Pancreas (tissue), 10 donors: ENCODE measurements around the gene SDK1. TPM values are rescaled to one million over a fixed set of nuclear protein-coding genes. Genes with fewer than 3 reads are reported as not detected.

Experiments used
- ATAC-seq, 4 donors: fragments of 200-7000 bp; cut with Tn5 transposase; one replicate each; pipeline versions ENCODE4 v1.8.0 to v1.9.1; 2020; ENCODE audit warnings: mild to moderate bottlenecking in 4 of 4, moderate library complexity in 4 of 4
- DNase-seq, 6 donors: peaks; one replicate each; pipeline ENCODE4 v3.0.0-alpha.2; 2020
- FAIRE-seq: peaks from 2 replicates; lab custom pipeline; 2012; peaks lifted over from hg19 to GRCh38; lab: Jason Lieb, UNC
- H3K27ac ChIP-seq, 4 donors: fragments of 200-600 bp; sonication (generic); 1 replicate in 3 of 4; 2 replicates in 1 of 4; pipeline versions ENCODE4 v1.5.0 to v1.8.0; 2020
- H3K27me3 ChIP-seq, 4 donors: fragments of 200-600 bp; one replicate each; pipeline ENCODE4 v1.8.0; 2021
- H3K36me3 ChIP-seq, 3 donors: fragments of 200-600 bp; sonication (generic) in 1 of 3; one replicate each; pipeline versions ENCODE4 v1.5.0 to v1.8.0; 2020 to 2021
- H3K4me1 ChIP-seq, 3 donors: fragments of 200-600 bp; one replicate each; pipeline ENCODE4 v1.8.0; 2021
- H3K4me3 ChIP-seq, 4 donors: fragments of 200-600 bp; sonication (generic) in 2 of 4; one replicate each; pipeline versions ENCODE4 v1.5.0 to v1.8.0; 2020 to 2021
- H3K9me3 ChIP-seq, 4 donors: fragments of 200-600 bp; one replicate each; pipeline ENCODE4 v1.8.0; 2021
- whole genome bisulfite sequencing, 2 donors: extraction: QIAGEN DNeasy Blood & Tissue Kit; methylation state at CpG; one replicate each; pipeline ENCODE4 v1.1.7; 2013; 5-methylcytosine and 5-hydroxymethylcytosine counted together
- intact Hi-C, 3 donors: fragments of 100-400 bp; cut with DNase I; formaldehyde crosslinking; loops; one replicate each; pipeline versions ENCODE4 v1.11.1 to v1.14.2; 2022
- polyA plus RNA-seq, 2 donors: library from polyadenylated mRNA; stranded (reverse); fragments of 200-250 nt; gene quantifications; one replicate each; pipeline ENCODE4 v1.2.3, GENCODE V29; 2013
- total RNA-seq, 6 donors: library from RNA; stranded (reverse); fragmentation: NEBNext Ultra II Directional in 4 of 6; extraction: Animal tissue kit (Norgen Biotek cat#: 25700) in 4 of 6; gene quantifications; one replicate each; pipeline versions ENCODE4 v1.2.1 to v1.2.4, GENCODE V29; 2021 to 2023
- TF ChIP-seq, protein P1 (sequence below), 4 donors: fragments of 200-600 bp; sonication (generic) in 3 of 4; IDR thresholded peaks; one replicate each; pipeline versions ENCODE4 v1.5.0 to v1.8.0; 2021; ENCODE audit warnings: antibody characterized with exemption in 4 of 4
- donor health status: healthy with polysubstance abuse.
- donor health status: DM: no; HTN: no; CAD: no; lungs with moderate emphysema.
- donor health status: DM: no; HTN: no; CAD: no.
- donor health status: control.
- donor health status: control.
- donor health status: Bipolar disorder and iron deficiency.
- donor health status: DM: yes; HTN: yes; CAD: no.
- donor health status: DM: no; HTN: no; CAD: no.
- donor health status: DM: no; HTN: no; CAD: no.
- donor health status: DM: yes; HTN: yes; CAD: no.

The SDK1 gene
- total and polyA plus RNA-seq, 8 donors = 10.8 to 30.8 (median 19.8) TPM

DNA sequence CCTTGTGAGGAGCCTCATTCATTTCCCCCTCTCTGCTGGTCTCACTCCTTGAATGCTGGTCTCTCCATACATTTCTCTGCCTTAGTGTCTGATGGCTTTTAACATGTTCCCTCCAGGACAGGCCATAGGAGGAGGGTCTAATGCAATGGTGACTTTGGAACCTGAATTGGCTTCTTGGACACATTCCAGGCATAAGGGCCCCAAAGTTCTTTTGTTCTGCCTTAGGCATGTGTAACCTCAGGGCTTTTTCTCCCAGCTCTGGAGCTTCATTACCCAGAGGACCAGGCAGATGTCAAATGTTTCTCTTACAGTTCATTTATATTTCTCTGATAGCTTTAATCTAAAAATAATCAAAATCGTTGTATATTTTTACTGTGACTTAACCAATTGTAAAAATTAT lies 162.6 kb downstream of the SDK1 start:
- H3K4me3 ChIP-seq = no peak overlapping the region
- H3K36me3 ChIP-seq = no peaks in the 10 kb centered on the region
- H3K4me1 ChIP-seq = no peaks in the 10 kb centered on the region
- no peak for DNase-seq
- TF ChIP-seq, protein P1, sequence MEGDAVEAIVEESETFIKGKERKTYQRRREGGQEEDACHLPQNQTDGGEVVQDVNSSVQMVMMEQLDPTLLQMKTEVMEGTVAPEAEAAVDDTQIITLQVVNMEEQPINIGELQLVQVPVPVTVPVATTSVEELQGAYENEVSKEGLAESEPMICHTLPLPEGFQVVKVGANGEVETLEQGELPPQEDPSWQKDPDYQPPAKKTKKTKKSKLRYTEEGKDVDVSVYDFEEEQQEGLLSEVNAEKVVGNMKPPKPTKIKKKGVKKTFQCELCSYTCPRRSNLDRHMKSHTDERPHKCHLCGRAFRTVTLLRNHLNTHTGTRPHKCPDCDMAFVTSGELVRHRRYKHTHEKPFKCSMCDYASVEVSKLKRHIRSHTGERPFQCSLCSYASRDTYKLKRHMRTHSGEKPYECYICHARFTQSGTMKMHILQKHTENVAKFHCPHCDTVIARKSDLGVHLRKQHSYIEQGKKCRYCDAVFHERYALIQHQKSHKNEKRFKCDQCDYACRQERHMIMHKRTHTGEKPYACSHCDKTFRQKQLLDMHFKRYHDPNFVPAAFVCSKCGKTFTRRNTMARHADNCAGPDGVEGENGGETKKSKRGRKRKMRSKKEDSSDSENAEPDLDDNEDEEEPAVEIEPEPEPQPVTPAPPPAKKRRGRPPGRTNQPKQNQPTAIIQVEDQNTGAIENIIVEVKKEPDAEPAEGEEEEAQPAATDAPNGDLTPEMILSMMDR (IDR thresholded peaks at IDR 0.05) = no peak
- FAIRE-seq = no peak
- no peak for ATAC-seq
- WGBS, 2 donors = 70 to 82% methylated on average over 1 of the region's 1 CpG
- no peaks in the 10 kb centered on the region for H3K27me3 ChIP-seq
- intact Hi-C loops = no loop called here
- H3K27ac ChIP-seq = no peak overlapping the region
- H3K9me3 ChIP-seq = no peaks in the 10 kb centered on the region

DNA sequence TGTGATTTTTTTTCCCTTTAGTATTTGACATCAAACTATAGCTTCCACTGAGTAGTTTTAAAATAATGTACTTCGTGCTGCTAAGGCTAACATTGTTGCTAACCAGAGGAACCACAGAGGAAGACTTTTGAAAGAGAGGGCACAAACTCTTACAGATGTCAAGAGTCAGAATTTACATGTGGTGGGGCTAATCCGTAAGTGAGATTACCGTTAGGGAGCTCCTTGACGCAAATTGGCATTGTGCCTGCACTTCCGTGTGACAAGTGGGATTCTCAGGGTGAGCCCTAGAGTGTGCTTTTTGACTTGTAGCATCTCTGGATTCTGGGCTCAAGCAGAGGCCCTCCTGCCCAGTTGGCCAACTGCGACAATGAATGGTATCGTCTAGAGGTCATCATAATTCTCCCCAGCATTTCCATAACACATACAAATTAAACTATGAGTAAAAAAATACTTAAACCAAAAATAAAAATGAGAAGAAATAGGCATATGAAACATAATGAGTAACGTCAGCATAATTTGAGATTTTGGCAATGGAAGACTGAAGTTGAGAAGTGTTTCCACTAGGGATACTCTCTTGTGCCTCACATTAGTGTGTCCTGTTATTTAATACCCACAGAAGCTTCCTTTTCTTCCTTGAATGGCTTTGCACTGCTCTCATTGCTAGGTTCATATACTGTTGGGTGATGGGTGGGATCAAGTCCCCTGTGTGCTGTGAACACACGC lies 164.0 kb downstream of the SDK1 start:
- Histone ChIP-seq H3K27ac (no peak overlapping the region), H3K36me3 (no peaks in the 10 kb centered on the region), H3K27me3 (no peaks in the 10 kb centered on the region), H3K4me1 (no peaks in the 10 kb centered on the region), H3K9me3 (no peaks in the 10 kb centered on the region), H3K4me3 (no peak overlapping the region)
- intact Hi-C loops = no loop called here
- no peak for DNase-seq
- no peak for ATAC-seq
- FAIRE-seq = no peak
- WGBS, 2 donors = 92 to 93% methylated on average over 9 of the region's 9 CpGs
- TF ChIP-seq, protein P1 (IDR thresholded peaks at IDR 0.05) = no peak

DNA sequence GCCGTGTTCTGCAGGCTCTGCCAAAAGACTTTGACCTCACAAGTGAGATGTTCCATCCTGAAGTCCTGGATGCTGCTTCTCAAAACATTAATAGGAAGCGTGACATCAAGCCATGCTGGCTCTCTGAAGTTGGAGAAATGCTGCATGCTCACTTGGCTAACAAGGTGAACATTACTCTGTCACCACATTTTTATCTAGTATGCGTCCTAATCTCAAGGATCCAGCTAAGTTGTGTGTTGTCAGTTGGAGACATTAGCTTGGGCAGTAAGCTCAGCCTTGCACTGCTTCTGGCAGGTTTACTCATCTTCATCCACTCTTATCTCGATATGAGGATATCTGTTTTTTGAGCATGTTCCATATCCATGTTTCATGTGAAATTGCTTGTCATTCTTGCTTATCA lies 165.2 kb downstream of the SDK1 start:
- DNase-seq (no peak), FAIRE-seq (no peak), ATAC-seq (peak in 1 of 4 donors; percentile 26)
- H3K9me3 ChIP-seq = no peaks in the 10 kb centered on the region
- no peaks in the 10 kb centered on the region for H3K27me3 ChIP-seq
- H3K36me3 ChIP-seq = no peaks in the 10 kb centered on the region
- no peak overlapping the region for H3K4me3 ChIP-seq
- WGBS, 2 donors = 47 to 62% methylated on average over 4 of the region's 4 CpGs
- H3K4me1 ChIP-seq = no peaks in the 10 kb centered on the region
- intact Hi-C loops = no loop called here
- TF ChIP-seq, protein P1 (IDR thresholded peaks at IDR 0.05) = no peak
- H3K27ac ChIP-seq = no peak overlapping the region

DNA sequence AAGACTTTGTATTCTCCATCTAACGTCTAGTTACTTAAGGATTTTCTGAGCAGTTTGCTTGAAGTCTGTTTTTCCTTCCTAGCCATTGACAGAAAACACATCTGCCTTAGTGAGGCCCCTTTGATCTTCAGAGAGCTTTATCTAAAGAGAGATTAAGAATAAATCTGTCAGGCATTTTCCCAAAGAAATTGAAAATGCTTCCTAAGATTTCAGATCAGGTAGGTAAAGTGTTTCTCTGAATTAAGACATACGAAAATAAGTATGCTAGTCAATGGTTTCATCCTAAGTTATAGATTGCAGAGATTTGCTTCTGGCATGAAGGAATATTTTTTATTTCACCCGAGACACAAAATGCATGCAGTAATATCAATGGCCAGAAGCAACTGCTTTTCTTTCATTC lies 168.6 kb downstream of the SDK1 start:
- Histone ChIP-seq H3K27ac (no peak overlapping the region), H3K27me3 (no peaks in the 10 kb centered on the region), H3K36me3 (no peaks in the 10 kb centered on the region), H3K4me1 (no peaks in the 10 kb centered on the region), H3K4me3 (no peak overlapping the region), H3K9me3 (no peaks in the 10 kb centered on the region)
- WGBS, 2 donors = 55 to 70% methylated on average over 3 of the region's 3 CpGs
- ATAC-seq = no peak
- intact Hi-C loops = no loop called here
- no peak for FAIRE-seq
- no peak for DNase-seq
- TF ChIP-seq, protein P1 (IDR thresholded peaks at IDR 0.05) = no peak

DNA sequence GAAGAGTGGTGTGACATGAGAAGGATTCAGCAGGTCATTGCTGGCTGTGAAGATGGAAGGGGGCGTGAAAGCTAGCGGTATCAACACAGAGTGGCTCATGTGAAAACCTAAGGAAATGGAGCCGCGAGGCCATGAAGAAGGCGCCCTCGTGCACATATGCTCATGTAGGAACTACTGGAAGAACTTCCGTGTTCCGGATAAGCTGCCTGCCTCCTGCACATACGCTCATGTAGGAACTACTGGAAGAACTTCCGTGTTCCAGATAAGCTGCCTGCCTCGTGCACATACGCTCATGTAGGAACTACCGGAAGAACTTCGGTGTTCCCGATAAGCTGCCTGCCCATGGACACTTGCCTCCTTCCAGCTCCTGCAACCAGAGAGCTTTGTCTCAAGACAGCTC lies 179.1 kb downstream of the SDK1 start:
- H3K27me3 ChIP-seq = no peaks in the 10 kb centered on the region
- H3K36me3 ChIP-seq = no peaks in the 10 kb centered on the region
- ATAC-seq = no peak
- FAIRE-seq = no peak
- 96 to 98% methylated on average over 15 of the region's 15 CpGs for WGBS, 2 donors
- TF ChIP-seq, protein P1 (IDR thresholded peaks at IDR 0.05) = no peak
- no peak overlapping the region for H3K27ac ChIP-seq
- no peaks in the 10 kb centered on the region for H3K4me1 ChIP-seq
- intact Hi-C loops = no loop called here
- DNase-seq = no peak
- no peaks in the 10 kb centered on the region for H3K9me3 ChIP-seq
- H3K4me3 ChIP-seq = no peak overlapping the region
